HG03558 (cell line): Measurements from ENCODE around the gene COLEC12.

Experiments
- ATAC-seq: cut with Tn5 transposase; IDR thresholded peaks from one replicate; pipeline ENCODE4 v1.9.1; 2021; ENCODE audit warnings: moderate number of reproducible peaks; ENCODE audit not compliant: unreplicated experiment; ENCODE audit errors: extremely low read depth

Gene COLEC12

GRCh38 chr18:369224-370015 is 131.1 kb downstream of the COLEC12 start:
- ATAC-seq, result no peak

- ATAC-seq, result no peak
These were observed 133.9 kb downstream of the COLEC12 start for GRCh38 chr18:366466-367061.

DNA sequence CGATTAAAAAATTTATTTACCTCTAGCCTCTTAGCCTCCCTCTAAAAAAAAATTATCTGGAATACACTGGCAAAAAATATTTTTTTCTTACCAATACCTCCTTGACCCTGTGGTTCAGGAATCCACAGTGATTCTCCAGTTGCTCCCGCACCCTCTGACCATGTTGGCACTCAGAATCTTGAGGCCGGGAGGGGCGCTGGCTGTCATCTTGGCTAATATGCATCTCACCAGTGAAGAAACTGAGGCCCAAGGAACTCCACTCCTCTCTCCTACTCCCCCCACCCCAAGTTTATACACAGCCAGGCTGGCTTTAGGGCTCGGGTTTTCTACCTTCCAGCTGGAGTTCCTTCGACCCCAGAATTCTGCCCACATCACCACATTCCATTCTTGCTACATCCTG is 134.8 kb downstream of the COLEC12 start:
- ATAC-seq, result no peak

DNA sequence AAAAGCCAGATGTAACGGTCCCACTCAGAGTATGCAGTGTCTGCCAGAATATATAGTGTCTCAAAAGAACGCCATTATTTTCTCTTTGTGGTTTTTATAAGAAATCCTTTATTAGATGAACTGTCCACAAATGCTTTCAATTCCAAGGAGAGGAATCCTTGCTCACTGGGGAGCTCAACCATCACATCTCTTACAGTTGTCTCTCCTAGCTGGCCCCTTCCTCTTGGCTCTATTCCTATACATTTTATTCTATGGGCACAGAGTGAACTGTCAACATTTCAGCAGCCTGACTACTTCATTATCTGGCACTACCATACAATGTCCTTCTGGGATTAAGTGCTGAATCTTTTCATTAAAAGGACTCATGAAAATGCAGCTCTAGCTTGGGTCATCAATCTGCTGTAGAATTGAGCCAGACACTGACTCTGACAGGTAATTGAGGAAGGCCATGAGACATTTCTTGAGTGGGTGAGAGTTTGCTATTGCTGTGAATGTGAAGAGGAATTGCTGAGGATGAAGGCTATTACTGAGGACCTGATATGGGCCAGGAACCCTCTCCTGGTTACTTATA is 136.2 kb downstream of the COLEC12 start:
- no peak for ATAC-seq

- no peak for ATAC-seq
These were observed 137.0 kb downstream of the COLEC12 start for GRCh38 chr18:363301-364085.

- ATAC-seq, result no peak
These were observed 137.9 kb downstream of the COLEC12 start for GRCh38 chr18:362311-363290.

DNA sequence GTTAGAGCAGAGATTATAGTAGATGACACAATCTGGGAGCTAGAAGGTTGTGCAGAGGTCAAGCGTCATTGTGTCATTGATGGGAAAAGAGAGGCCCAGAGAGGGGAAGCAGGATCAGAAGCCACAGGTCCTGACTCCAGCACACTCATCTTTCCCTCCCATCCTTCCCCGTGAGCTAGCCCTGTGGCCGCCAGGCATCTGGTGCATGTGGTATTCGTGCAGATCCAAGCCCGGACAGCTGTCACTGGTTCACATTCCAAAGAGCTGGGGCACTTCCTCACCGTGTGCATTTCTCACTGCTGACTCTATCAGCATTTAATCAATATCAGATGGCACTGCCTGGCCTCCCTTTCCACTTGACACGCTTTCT is 138.6 kb downstream of the COLEC12 start:
- ATAC-seq, result no peak

- ATAC-seq, result no peak
These were observed 139.3 kb downstream of the COLEC12 start for GRCh38 chr18:361100-361732.

- no peak for ATAC-seq
These were observed 139.8 kb downstream of the COLEC12 start for GRCh38 chr18:360676-361075.

DNA sequence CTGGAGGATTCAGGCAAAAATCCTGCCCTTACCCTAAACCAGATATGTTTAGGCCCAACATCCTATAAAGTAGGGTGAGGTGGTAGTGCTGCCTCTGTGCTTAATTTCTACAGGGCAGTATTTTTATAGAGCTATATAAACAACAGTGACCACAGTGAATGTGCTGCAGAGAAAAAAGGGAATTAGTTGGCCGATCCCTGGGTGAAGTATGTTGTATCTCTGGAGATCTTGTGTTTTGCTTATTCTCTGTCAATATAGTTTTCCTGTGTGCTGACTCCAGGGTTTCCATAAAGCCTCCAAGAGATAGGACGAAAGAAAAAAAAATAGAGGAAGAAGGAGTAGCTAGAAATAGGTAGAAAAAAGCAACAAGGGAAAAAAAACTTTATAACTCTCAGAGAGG is 143.7 kb downstream of the COLEC12 start:
- ATAC-seq, result no peak

DNA sequence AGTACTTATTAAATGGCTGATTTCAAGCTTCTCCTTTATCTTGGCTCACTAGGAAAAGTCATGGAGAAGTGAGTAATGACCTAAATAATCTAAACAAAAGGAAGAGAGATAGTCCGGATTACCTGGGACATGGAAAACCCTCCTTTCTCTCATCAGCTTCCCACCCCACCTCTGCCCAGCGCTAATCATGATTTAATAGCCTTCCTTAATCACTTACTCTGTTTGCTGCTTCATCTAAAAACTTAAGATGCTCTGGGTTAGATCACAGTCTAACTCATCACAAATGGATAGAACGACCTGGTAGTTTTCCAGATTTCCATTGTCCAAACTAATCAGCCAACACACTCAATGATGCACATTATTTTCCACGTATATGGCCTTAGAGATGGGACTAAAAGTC is 144.8 kb downstream of the COLEC12 start:
- no peak for ATAC-seq

DNA sequence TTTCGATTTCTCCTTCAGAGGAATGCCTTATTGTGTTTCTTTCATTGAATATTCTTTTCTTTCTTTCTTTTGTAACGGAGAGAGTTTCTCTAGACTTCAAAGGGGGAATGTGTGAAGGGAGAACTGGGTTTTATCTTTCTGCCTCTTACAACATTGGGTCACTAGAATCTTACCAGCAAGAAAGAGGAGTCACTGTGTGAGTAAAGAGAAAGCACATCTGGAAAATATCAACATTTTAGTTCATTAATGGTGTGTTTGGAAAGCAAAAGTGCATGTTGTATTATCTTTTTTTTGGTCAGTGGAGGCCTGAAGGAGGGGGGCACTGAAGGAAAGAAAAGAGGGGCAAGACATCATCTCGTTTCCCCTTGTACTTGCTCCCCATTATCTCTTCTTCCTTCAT is 146.0 kb downstream of the COLEC12 start:
- no peak for ATAC-seq

- no peak for ATAC-seq
These were observed 146.5 kb downstream of the COLEC12 start for GRCh38 chr18:354003-354402.

- ATAC-seq, result no peak
These were observed 148.1 kb downstream of the COLEC12 start for GRCh38 chr18:352438-352837.

DNA sequence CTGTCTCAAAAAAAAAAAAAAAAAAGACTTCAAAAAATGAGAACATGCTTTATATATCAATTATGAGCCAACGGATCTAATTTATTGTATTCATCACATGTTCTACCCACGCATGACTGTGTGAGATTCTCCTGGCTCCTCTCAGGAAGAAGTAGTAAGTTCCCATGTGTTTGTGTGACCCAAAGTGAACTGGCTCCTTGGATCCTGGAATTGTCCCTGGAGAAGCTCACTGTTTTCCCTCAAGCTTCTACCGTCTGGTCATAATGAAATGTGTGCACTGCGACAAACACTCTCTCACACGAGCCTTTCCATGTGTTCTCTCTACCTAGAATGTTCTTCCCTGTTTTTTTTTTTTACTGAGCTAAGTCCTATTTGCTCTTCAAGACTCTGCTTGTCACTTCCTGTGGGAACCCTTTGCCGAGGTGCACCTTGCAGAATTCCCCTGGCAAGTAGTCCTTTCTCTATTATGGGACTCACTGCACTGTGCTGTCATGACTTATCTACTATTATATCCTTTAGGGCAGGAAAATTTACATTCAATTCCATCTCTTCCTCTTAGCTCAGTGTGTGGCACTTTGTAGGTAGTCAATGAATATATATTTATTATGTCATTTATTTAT is 149.4 kb downstream of the COLEC12 start:
- no peak for ATAC-seq

DNA sequence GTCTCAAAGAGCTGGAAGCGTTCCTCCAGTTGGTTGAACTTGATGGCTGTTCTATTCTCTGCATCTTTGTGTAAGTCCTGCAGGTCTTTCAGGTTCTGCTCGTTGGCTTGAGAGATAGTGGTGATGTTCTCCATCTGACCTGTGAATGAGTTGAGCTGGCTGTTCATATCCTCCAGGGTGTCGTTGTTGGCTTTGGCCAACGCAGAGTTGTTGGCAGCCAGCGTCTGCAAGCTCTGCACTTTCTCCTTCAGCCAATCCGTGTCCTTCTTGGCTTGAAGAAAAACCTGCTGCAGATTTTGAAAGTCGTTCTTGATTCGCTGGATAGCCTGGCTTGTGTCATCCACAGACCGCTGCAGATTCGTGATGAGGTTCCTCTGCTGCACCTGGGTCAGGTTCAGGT is 153.9 kb downstream of the COLEC12 start:
- ATAC-seq, result no peak

GRCh38 chr18:341102-341501 is 159.4 kb downstream of the COLEC12 start:
- no peak for ATAC-seq

DNA sequence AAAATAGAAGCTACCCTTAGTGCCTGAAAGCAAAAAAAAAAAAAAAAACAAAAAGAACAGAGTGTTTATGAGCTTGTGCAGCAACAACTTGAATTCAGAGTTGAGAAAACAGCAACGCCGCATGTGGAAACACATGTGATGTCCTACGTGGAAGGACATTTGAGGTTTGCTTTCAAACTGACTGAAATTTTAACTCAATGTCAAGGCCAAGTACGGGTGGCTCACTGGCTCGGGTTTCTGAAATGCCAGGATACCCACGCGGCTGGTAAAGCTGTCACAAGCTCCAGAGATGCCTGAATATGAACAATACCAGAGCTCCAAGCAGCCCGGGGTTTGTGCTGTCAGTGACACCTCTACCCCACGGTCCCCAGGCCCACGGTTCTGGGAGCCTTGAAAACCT is 160.5 kb downstream of the COLEC12 start:
- ATAC-seq, result no peak

DNA sequence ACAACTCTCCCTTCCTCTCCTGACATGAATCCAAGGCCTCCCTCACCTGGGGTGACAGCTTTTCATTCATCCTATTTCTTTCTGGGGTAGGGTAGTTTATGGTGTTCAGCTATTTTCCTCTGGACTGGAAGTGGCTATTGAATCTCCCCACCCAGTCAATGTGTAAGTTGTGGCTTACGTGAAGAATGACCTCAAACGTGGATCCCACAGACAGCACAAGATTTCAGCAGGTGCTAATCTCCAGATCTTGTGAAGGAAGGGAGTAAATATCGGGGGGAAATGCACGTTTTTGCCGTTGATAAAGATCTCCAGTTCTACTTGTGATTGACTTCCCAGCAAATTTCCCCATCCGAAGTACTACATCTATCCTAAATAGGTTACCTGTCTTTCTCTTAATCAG is 161.3 kb downstream of the COLEC12 start:
- no peak for ATAC-seq
